HG03342 (cell line): ENCODE data around the gene TNNT3.

Source experiments
- ATAC-seq: cut with Tn5 transposase; IDR thresholded peaks from one replicate; pipeline ENCODE4 v1.9.1; 2021; ENCODE audit warnings: mild to moderate bottlenecking, moderate library complexity; ENCODE audit not compliant: unreplicated experiment

The TNNT3 gene

GRCh38 chr11:1894759-1895158 is 24.7 kb upstream of the TNNT3 start:
- ATAC-seq: no peak

GRCh38 chr11:1896468-1896867 is 23.0 kb upstream of the TNNT3 start:
- ATAC-seq: no peak

- no peak for ATAC-seq
Observed at GRCh38 chr11:1896923-1897322, 22.6 kb upstream of the TNNT3 start.

GRCh38 chr11:1899090-1899489 is 20.4 kb upstream of the TNNT3 start:
- no peak for ATAC-seq

- no peak for ATAC-seq
Observed at GRCh38 chr11:1899686-1900085, 19.8 kb upstream of the TNNT3 start.

- no peak for ATAC-seq
Observed at GRCh38 chr11:1906181-1906580, 13.3 kb upstream of the TNNT3 start.

- ATAC-seq: no peak
Observed at GRCh38 chr11:1906611-1907423, 12.7 kb upstream of the TNNT3 start.

GRCh38 chr11:1908618-1909017 is 10.9 kb upstream of the TNNT3 start:
- no peak for ATAC-seq

- no peak for ATAC-seq
Observed at GRCh38 chr11:1909524-1909923, 10.0 kb upstream of the TNNT3 start.

GRCh38 chr11:1912289-1912878 is 7.1 kb upstream of the TNNT3 start:
- no peak for ATAC-seq

- no peak for ATAC-seq
Observed at GRCh38 chr11:1913271-1914060, 6.0 kb upstream of the TNNT3 start.

GRCh38 chr11:1915795-1916131 is 3.7 kb upstream of the TNNT3 start:
- ATAC-seq: no peak

- ATAC-seq: no peak
Observed at GRCh38 chr11:1916132-1916985, 3.1 kb upstream of the TNNT3 start.

GRCh38 chr11:1916986-1917522 is 2.4 kb upstream of the TNNT3 start:
- ATAC-seq: no peak

- no peak for ATAC-seq
Observed at GRCh38 chr11:1917523-1918435, 1.7 kb upstream of the TNNT3 start.

GRCh38 chr11:1918436-1919315 is 827 bp upstream of the TNNT3 start:
- no peak for ATAC-seq

GRCh38 chr11:1920128-1920908 is 815 bp downstream of the TNNT3 start:
- no peak for ATAC-seq
